Ovary (tissue), 3 donors: ENCODE data around the gene SSR1.

Experiments used
- CTCF ChIP-seq, 3 donors: fragments of 450-650 bp in 2 of 3; fragments of 200-600 bp in 1 of 3; IDR thresholded peaks; one replicate each; pipeline versions ENCODE4 v1.5.1 to v1.8.0; 2016 to 2022; ENCODE audit warnings: antibody characterized with exemption in 3 of 3, mild to moderate bottlenecking in 1 of 3
- EP300 ChIP-seq: sonication (generic); formaldehyde crosslinking; IDR thresholded peaks from one replicate; pipeline ENCODE4 v1.6.1; 2017; ENCODE audit warnings: antibody characterized with exemption
- POLR2A ChIP-seq: fragments of 450-650 bp; IDR thresholded peaks from one replicate; pipeline ENCODE4 v1.6.1; 2017; ENCODE audit warnings: antibody characterized with exemption, mild to moderate bottlenecking, moderate library complexity
- donor health status: DM: no; HTN: no; CAD: no.

DNA sequence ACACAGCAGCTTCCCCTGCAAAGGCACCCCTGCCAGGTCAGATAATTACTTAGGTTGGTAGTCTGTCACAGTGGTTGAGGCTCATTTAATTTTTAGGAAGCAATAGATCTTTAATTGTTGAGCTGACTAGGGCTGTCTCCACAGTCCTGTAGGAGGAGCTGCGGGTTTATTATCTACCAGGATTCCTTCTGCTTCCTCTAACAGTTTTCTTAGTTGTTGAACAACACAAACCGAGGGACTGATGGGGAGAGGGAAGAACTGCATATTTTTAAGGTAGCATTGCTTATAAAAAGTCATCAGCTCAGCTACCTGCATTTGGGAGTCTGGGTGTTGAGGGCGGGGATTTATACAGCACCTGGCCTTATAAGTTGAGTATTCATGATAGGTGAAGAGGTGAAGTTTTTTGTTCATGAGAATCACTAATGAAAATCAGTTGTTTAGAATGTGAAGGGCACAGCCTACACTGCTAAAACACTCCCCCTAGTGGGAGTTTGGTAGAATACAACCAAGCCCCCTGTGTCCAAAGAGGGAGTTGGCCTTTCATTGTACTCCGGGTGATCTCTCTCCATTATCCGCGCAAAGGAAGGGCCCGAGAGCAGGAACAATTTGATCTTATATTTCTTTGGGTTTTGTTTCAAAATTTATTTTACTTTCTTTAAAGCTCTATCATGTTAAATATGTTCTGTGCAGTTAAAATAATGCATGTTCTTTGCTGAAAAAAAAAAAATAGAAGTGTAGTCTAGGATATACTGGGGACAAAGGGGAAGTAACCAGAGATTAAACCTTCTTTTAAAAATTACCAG lies 69.6 kb downstream of the SSR1 start:
- TF ChIP-seq CTCF (IDR thresholded peaks at IDR 0.05): peak; percentile 56 to 81 (median 75)
- TF ChIP-seq EP300: no peak
- no peak for TF ChIP-seq POLR2A
